ENCODE measurements around the gene PLAU.

DNA sequence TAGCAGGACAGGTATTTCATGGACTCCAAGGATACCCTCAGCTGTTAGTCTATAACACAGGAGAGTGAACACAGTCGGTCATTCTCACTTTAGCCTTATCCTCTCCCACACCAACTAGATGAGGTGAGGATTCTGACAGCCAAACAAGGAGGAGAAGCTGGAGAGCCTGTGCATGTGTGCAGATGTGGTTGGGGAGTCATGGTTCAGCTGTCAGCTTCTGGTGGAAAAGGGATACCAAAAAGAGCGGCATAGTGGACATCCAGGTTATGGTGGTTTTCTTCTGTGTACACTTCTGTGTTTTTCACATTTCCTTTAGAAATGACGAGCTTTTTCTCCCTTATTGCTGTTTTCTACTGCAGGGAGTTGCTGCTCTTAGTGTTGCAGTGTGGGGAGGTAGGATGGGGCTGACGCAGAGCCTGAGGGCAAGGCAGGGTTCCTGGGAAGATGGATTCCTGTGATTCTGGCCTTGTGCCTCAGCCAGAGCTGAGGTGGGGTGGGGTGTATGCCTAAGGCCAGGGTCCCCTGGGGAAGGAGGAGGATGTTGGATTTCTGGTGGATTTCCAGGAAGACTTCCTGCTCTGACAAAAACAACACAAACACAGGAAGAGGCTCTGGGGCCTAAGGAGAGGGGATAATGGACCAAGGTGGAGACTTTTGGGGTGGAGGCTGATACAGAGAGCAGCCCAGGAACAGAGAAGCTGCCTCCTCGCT lies 26.6 kb downstream of the PLAU start:
- TF ChIP-seq POLR2A (IDR thresholded peaks at IDR 0.05; ENCODE audit: low read length) (no peak), GATA1 (IDR thresholded peaks at IDR 0.05; ENCODE audit: low read depth, low read length) (no peak)

Data from erythroblast (primary cell).